ENCODE data around the gene EXOC3L4.
"Not testable (repeated sequence)": the region's sequence is repeated elsewhere in the genome, so short reads cannot be mapped to it uniquely, and the experiment has no call there.

EXOC3L4 gene

DNA sequence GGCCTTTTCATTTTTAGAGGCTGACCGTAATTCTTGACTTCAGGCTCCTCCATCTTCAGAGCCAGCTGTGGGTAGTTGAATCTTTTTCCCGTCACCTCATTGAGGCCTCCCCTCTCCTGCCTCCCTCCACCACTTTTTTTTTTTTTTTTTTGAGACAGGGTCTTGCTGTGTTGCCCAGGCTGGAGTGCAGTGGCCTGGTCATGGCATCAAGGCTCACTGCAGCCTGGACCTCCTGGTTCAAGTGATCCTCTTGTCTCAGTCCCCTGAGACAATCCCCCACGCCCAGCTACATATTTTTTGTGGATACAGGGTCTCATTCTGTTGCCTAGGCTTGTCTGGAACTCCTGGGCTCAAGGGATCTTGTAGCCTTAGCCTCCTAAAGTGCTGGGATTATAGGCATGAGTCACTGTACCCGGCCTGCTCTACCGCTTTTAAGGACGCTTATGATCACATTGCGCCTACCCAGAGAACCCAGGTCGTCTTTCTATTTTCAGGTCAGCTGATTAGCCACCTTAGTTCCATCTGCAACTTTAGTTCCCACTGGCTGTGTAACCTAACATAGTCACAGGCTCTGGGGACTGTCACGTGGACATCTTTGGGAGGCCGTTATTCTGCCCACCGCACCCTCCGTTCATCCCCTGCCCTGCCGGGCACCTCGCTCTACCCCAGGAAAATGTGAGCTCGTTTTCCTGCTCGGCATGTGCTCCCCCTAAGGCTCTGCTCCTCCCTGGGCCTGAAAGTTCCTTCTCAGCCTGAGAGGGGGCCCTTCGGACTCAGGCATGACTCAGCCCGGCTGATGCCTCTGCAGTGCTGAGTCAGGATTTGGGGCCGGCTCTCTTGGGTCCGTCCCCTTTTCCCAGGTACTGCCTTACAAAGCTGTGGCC lies 42.1 kb downstream of the EXOC3L4 start:
- DNase-seq: no peak

DNA sequence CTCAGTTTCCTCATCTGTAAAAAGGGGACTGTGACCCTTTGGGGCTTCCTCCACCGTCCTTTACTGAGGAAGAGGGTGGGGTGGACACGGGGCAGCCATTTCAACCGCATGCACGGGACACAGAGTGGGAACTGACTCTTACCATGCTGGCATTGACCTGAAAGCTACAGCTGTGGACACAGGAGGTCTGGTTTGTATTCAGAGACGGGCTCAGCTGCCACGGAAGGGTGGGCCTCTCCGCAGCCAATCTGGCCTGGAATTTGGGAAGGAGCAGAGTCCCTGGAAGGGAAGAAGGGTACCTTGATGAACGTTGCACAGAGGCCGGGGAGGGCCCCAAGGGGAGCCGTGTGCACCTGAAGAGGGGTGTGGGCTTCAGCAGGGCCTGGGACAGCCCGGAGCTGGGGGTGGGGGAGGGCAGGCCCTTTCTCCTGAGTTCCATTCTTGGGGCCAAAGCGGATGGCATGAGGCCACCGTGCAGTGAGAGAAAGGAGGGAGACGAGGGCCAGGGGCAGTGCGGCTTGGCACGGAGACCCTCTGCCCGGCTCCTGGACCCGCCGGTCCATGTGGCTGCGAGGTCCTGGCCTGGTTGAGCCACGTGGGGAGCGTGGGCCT lies 43.3 kb downstream of the EXOC3L4 start:
- DNase-seq: no peak

GRCh38 chr14:103138301-103139131 lies 44.0 kb downstream of the EXOC3L4 start:
- no peak for DNase-seq

DNA sequence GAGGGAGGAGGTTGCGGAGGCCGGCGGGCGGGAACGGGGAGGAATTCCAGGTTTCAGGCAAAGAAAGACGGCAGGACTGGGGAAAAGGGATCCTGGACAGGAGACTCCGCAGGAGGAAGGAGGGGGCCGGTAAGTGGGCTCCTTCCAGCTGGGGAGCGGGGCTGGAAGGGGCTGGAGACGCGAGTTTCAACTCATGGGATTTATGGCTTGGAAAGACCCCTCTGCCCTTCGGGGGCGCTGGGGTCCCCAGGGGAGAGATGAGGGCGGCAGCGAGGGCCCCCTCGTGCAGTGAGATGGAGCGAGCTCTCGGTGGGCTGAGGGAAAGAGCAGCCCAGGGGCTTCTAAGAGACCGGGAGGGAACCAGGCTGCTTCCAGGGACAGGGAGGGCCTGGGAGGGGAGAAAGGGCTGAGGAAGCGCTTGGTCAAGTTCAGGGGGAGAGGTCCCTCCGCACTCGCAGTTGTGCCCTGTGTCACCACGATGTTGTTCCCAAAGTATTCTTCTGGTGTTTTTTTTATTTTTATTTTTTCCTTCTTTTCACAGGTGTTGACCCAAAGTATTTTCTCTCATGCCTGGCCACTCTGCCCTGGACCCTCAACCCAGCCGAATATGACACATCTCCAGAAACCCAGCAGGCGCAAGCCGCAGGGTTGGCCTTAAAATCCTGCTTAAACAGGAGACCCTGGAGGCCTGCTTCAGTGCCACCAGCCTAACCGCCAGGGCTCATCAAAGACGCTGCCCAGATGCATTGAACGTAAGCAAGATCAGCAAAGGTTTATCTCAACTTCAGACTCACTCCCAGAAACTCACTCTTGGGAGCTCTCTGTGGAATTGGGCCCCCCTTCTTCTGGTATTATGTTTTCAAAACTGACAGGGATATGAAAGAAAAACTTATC lies 44.9 kb downstream of the EXOC3L4 start:
- DNase-seq: no peak

DNA sequence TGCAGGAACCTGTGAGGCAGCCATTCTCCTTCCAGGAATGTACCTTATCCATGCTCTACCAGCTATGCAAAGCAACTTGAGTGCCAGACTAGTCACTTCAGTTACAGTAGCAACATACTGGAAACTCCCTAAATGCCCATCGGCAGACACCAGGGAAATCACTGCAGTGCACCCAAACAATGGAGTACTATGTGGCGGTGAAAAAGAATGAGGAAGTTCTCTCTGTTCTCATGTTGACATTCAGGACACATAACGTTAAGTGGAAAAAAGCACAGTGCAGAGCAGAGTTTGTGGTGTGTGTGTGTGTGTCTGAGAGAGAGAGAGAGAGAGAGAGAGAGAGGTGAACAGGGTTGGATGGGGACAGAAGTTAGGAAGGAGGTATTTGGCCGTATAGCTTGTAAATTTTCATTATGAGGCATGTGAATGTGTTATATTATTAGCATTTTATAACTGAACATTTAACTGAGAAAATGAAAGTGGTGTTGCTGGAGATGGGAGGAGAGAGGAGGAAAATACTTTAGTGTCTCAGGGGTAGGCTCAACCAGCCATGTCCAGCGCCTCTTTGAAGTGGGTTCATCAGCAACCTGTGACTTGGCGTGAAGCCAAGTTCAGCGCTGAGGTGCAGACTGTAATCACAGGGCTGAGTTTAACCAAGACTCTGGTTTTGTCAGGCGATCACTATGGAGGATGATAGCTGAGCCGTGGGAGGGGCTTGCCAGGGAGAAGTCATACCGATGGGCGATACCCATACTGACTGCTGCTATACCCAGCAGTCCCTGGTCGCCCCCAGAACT lies 46.0 kb downstream of the EXOC3L4 start:
- DNase-seq: peak; percentile 49

- DNase-seq: peak; percentile 61
These were observed 46.7 kb downstream of the EXOC3L4 start for GRCh38 chr14:103141117-103141796.

DNA sequence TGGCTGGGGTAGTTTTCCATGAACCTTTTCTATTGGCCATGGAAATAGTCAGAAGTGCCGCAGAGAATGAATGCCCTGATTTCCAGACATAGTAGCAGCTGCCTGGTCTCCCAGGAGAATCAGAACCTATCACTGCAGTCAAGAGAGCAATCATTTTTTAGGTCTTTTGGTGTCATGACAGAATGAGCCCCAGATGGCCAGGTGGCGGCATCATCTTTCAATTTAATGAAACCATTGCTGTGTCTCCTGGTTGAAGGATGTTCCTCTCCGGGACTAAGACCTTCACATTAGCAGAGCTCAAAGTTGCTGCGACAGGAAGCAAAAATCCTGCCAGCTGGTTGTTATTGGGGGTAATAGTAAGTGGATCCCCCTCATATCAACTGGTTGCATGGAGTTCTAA lies 47.5 kb downstream of the EXOC3L4 start:
- peak; percentile 94 for DNase-seq

- DNase-seq: no peak
These were observed 48.3 kb downstream of the EXOC3L4 start for GRCh38 chr14:103142721-103143302.

GRCh38 chr14:103143506-103143905 lies 49.0 kb downstream of the EXOC3L4 start:
- no peak for DNase-seq

GRCh38 chr14:103144085-103144484 lies 49.6 kb downstream of the EXOC3L4 start:
- DNase-seq: no peak

- DNase-seq: no peak
These were observed 51.7 kb downstream of the EXOC3L4 start for GRCh38 chr14:103146141-103146709.

DNA sequence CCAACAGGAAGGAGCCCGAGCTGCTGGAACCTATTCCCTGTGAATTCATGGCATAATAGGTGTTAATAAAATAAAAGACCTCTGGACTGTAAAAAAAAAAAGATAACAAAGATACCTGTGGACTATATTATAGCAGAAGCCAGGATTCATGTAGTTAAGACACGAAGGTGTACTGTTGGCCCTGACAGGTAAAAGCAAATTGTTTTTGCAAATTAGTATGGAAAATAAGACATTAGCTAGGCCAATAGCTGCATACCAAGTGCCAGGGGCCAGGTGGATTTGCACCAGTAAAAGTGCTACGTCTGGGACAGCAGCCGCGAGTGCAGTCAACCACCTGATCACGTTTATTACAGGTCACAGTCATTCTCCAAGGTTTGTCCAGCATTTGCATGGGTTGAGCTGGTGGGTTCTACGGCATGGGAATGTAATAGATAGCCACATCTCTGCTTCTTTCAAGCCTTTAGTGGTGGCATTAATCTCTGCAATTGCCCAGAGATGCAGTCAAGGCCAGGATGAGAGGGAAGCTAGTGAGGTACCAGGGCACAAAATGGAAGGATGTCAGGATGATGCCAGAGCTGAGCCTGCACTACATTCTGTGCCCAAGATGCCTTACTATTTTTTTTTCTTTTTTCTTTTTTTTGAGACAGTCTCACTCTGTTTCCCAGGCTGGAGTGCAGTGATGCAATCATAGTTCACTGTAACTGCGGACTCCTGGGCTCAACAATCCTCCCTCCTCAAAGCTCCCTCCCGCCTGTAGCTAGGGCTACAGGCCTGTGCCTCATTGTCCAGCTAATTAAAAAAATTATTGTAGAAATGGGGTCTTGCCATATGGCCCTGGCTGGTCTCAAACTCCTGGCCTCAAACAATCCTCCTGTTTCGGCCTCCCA lies 55.1 kb downstream of the EXOC3L4 start:
- DNase-seq: no peak

- DNase-seq: no peak
These were observed 56.9 kb downstream of the EXOC3L4 start for GRCh38 chr14:103151270-103151945.

DNA sequence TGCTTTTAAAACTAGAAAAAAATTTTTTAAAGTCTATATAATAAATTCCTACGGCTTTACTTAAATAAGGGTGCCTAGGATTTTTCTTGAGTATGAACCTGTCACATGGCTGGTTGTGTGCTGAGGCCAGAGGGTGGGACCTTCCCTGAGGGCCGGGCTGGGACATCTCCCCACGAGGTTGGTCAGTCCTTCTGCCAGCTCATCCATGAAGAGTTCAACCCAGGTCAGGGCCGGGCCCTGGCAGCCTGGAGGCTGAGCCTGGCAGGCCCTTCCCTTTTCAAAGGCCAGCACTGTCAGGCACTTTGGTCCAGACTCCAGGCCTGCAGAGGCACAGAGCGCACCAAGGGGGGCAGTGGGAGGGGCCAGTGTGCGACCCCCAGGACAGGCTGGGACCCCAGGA lies 60.5 kb downstream of the EXOC3L4 start:
- no peak for DNase-seq

DNA sequence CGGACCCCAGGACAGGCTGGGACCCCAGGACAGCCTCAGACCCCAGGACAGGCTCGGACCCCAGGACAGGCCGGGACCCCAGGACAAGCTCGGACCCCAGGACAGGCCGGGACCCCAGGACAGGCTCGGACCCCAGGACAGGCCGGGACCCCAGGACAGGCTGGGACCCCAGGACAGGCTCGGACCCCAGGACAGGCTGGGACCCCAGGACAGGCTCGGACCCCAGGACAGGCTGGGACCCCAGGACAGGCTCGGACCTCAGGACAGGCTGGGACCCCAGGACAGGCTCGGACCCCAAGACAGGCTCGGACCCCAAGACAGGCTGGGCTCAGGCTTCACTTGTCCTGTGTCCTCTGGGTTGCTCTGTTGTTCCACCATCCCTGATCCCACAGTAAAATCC lies 60.9 kb downstream of the EXOC3L4 start:
- DNase-seq: not testable (repeated sequence)

DNA sequence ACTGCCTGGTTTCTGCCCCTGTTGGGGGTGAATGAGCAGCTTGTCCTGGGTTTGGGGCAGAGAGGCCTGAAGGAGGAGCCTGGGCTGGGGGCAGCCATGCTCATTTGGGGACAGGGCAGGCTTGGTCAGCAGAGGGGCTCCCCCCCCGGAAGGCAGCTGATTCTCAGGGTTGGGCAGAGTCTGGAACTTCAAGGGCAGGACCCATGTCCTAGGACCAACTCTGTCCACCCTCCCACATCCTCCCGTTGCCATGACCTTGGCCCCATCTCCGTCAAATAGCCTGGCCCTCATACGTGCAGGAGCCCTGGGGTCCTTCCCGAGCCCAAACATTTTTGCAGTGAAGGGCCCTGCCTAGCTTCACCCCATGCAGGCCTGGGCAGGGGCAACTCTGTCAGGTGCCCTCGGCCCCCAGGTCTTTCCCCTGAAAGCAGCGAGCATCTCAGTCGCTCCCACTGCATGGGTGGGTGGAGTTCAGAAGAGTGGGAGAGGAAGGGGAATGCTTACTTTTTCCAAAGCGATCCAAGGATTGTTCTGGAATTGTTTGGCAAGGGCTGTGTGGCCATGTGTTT lies 61.4 kb downstream of the EXOC3L4 start:
- no peak for DNase-seq

DNA sequence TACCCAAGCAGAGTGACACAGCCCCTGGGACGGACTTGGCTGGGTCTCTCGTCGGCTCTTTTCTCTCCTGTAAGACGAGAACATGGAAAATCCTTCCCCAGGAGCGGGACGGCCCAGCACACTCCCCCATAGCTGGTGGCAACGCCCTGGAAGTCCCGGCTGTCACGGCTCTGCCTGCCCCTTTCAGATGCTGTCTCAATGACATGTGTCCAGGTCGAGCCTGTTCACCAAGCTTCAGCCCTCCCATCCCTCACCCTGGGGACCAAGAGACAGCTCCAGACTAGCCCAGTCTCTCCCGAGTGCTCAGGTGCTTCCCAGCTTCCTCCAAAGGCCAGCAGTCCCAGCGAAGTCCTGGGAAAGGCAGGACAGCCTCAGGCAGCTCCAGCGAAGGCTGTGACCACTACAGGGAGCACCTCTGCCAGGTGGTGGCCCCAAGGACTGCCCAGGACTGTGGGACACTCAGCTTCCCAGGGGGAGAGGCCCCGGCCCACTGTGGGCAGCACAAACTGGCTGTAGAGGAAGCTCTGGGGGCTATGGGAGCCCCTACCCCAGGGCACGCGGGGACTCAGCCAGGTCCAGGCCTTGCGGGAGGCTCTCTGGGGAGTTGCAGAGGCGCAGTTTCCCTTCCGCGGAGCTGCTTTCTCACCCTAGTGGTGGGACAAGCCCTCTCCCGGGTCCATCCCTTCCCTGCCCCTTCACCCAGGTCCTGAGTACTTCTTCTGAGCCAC lies 62.3 kb downstream of the EXOC3L4 start:
- DNase-seq: no peak

Data from NCI-H2171 (cell line).